Measurements from ENCODE around the gene STARD3. TPM values are rescaled to one million over a fixed set of nuclear protein-coding genes. Genes with fewer than 3 reads are reported as not detected.

STARD3 gene
- total and polyA plus RNA-seq, 9 of the 15 experiments (the other 6 are each of a cell fraction or from before 2014, with no cell fraction given): 0.63 to 87.0 (median 46.0) TPM

- H3K79me2 ChIP-seq (ENCODE audit: control insufficient read depth, insufficient read depth, low read length): no peaks in the 10 kb centered on the region
- POLR2A ChIA-PET: no interaction called here
- H3K9me3 ChIP-seq (replicated peaks; ENCODE audit: control insufficient read depth, insufficient read depth, low read depth, low read length): no peaks in the 10 kb centered on the region
- peaks cover 9 to 30% of the 10 kb centered on the region in 2 experiments for H3K27me3 ChIP-seq (ENCODE audit: control insufficient read depth in 2 of 2, insufficient read depth in 2 of 2, low read length in 2 of 2)
- H3K9me1 ChIP-seq (ENCODE audit: control insufficient read depth, insufficient read depth, low read length): no peaks in the 10 kb centered on the region
- H3K4me1 ChIP-seq (replicated peaks in 1 of 2; ENCODE audit: control insufficient read depth in 2 of 2, insufficient read depth in 2 of 2, low read length in 2 of 2): peaks cover 0 to 7% of the 10 kb centered on the region in 2 experiments; a peak in 1 of 5 replicates
- FAIRE-seq (peak; percentile 88), ATAC-seq (peak; percentile 70), DNase-seq (ENCODE audit: extremely low read depth in 1 of 4, low spot score in 3 of 4) (peak; percentile 59 to 75 (median 62))
- H2AFZ ChIP-seq (ENCODE audit: low read depth, low read length): no peak overlapping the region
- in situ Hi-C loops (cut with MboI) (no loop called here), intact Hi-C loops (cut with micrococcal nuclease) (no loop called here)
- no peak overlapping the region for H3K27ac ChIP-seq (ENCODE audit: extremely low read depth, low read depth, low read length)
- no peak overlapping the region for H3K4me2 ChIP-seq (ENCODE audit: insufficient read depth, low read length)
- no peak overlapping the region for H3K9ac ChIP-seq (ENCODE audit: insufficient read depth in 1 of 2, low read depth in 2 of 2, low read length in 2 of 2)
- 1% methylated on average over 22 of the region's 22 CpGs for WGBS (ENCODE audit: insufficient coverage, low coverage, missing lambda C conversion rate)
- no peaks in the 10 kb centered on the region for H3K36me3 ChIP-seq (ENCODE audit: control insufficient read depth, insufficient read depth, low read length)
- peaks cover 6% of the 10 kb centered on the region; the same call in 1 of the 2 replicates for H4K20me1 ChIP-seq (replicated peaks; ENCODE audit: control insufficient read depth, insufficient read depth, low read length)
- no peak overlapping the region for H3K4me3 ChIP-seq
- CTCF ChIA-PET (ENCODE audit: low intra/inter-chr PET ratio): no interaction called here
- BruUV-seq (replicated peaks): no TSS peak
- 0 out of 2 replicates have a peak, but pooled peaks have one; percentile 47 for TF ChIP-seq ZNF197 (CRISPR knock-in tag; IDR thresholded peaks at IDR 0.05; ENCODE audit: low read depth)
- no peak for TF ChIP-seq RAD51 (IDR thresholded peaks at IDR 0.05; ENCODE audit: borderline replicate concordance, low read depth)
- TF ChIP-seq ZNF224 (CRISPR knock-in tag; IDR thresholded peaks at IDR 0.05): no peak
- peak; percentile 97 for TF ChIP-seq MIER1 (IDR thresholded peaks at IDR 0.05; ENCODE audit: low read depth)
- TF ChIP-seq ATF1 (CRISPR knock-in tag; IDR thresholded peaks at IDR 0.05): no peak
- TF ChIP-seq ATF1 (tag; IDR thresholded peaks at IDR 0.05): no peak
- no peak for TF ChIP-seq GABPB2 (CRISPR knock-in tag; conservative IDR thresholded peaks at IDR 0.05)
- no peak for TF ChIP-seq ZNF282 (CRISPR knock-in tag; IDR thresholded peaks at IDR 0.05)
- peak; percentile 68; the same call in 1 of the 2 replicates for TF ChIP-seq ZNF263 (CRISPR knock-in tag; IDR thresholded peaks at IDR 0.05; ENCODE audit: borderline replicate concordance)
- peak; percentile 59; the same call in 1 of the 2 replicates for TF ChIP-seq HDAC2 (IDR thresholded peaks at IDR 0.05)
- peak in 1 of 2 experiments; percentile 91 for TF ChIP-seq AFF1 (IDR thresholded peaks at IDR 0.05; ENCODE audit: low read depth in 1 of 2, partially characterized antibody in 2 of 2)
- TF ChIP-seq TFAP4 (CRISPR knock-in tag; IDR thresholded peaks at IDR 0.05; ENCODE audit: borderline replicate concordance): peak; percentile 21; the same call in 1 of the 2 replicates
- no peak for TF ChIP-seq MLX (CRISPR knock-in tag; conservative IDR thresholded peaks at IDR 0.05)
- peak in 1 of 2 experiments; percentile 47; a peak in 1 of 4 replicates for TF ChIP-seq SRF (CRISPR knock-in tag; IDR thresholded peaks at IDR 0.05)
- TF ChIP-seq SIRT6 (IDR thresholded peaks at IDR 0.05; ENCODE audit: low read depth, low read length): no peak
- TF ChIP-seq BRD4 (IDR thresholded peaks at IDR 0.05): no peak
These were observed 44.7 kb upstream of the STARD3 start for GRCh38 chr17:39591958-39592954.
